Epithelial cell of proximal tubule (primary cell): Measurements from ENCODE around the gene CLMP. TPM values are rescaled to one million over a fixed set of nuclear protein-coding genes. Genes with fewer than 3 reads are reported as not detected.

ENCODE experiments used
- DNase-seq: peaks from one replicate; pipeline ENCODE4 v3.0.0-alpha.2; 2011; ENCODE audit warnings: low read depth
- H3K4me3 ChIP-seq: 2 replicates; pipeline ENCODE4 v1.5.1; 2011; ENCODE audit warnings: low read depth, mild to moderate bottlenecking, low read length
- total RNA-seq: library from RNA; depleted of rRNA; stranded (reverse); fragments of >200 nt; gene quantifications from 2 replicates; pipeline ENCODE4 v1.2.3, GENCODE V29; 2015
- TF ChIP-seq, protein P1 (sequence below): conservative IDR thresholded peaks from 2 replicates; pipeline ENCODE4 v1.5.1; 2012; ENCODE audit warnings: low read depth, mild to moderate bottlenecking, low read length

The CLMP gene
- total RNA-seq, 1 donor from 2014 or later, result 19.0 TPM

DNA sequence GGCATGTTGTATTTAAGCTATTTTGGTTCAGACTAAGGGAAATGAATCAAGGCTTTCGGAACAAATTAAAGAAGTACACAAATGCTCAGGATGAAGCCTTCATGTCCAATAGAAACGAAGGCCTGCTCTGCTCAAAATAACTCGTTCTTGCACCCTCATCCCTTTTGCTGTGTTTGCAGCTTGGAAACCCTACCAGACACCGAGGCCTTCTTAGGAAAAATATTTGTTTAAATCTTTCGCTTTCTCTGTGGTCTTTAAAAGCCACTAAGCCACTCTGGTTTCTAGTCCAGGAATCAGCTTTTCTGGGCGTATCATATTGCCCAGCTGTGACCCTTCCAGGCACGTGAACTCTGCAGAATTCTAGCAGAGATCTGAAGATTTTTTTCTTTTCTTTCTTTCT is 72.2 kb downstream of the CLMP start:
- no peak overlapping the region for H3K4me3 ChIP-seq
- TF ChIP-seq, protein P1, sequence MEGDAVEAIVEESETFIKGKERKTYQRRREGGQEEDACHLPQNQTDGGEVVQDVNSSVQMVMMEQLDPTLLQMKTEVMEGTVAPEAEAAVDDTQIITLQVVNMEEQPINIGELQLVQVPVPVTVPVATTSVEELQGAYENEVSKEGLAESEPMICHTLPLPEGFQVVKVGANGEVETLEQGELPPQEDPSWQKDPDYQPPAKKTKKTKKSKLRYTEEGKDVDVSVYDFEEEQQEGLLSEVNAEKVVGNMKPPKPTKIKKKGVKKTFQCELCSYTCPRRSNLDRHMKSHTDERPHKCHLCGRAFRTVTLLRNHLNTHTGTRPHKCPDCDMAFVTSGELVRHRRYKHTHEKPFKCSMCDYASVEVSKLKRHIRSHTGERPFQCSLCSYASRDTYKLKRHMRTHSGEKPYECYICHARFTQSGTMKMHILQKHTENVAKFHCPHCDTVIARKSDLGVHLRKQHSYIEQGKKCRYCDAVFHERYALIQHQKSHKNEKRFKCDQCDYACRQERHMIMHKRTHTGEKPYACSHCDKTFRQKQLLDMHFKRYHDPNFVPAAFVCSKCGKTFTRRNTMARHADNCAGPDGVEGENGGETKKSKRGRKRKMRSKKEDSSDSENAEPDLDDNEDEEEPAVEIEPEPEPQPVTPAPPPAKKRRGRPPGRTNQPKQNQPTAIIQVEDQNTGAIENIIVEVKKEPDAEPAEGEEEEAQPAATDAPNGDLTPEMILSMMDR, result no peak
- no peak for DNase-seq

DNA sequence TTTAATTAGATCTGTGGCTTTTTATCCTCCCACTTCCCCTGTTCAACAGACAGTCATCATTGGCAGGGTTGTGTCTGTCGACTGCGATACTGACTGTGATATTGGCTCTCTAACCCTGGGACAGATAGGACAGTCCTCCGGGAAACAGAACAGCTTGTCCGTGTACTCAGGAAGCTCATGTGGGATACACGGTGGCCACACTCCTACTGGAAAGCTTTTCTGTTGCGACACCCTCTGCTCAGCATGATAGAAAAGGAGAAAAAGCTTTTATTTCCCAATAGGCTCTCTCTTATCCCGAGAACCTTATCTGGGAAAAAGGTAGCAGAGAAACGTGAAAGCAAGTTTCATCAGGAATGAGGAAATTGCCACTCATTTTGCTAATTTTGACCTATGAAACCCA is 72.7 kb downstream of the CLMP start:
- H3K4me3 ChIP-seq, result no peak overlapping the region
- peak; percentile 15 for DNase-seq
- TF ChIP-seq, protein P1, result no peak

GRCh38 chr11:123116486-123116885 is 78.6 kb downstream of the CLMP start:
- no peak for DNase-seq
- TF ChIP-seq, protein P1, result no peak
- no peak overlapping the region for H3K4me3 ChIP-seq

- no peak for DNase-seq
- TF ChIP-seq, protein P1, result peak; percentile 83
- H3K4me3 ChIP-seq, result no peak overlapping the region
These were observed 83.6 kb downstream of the CLMP start for GRCh38 chr11:123111465-123111864.

- TF ChIP-seq, protein P1, result no peak
- no peak overlapping the region for H3K4me3 ChIP-seq
- no peak for DNase-seq
These were observed 84.7 kb downstream of the CLMP start for GRCh38 chr11:123110397-123110796.

DNA sequence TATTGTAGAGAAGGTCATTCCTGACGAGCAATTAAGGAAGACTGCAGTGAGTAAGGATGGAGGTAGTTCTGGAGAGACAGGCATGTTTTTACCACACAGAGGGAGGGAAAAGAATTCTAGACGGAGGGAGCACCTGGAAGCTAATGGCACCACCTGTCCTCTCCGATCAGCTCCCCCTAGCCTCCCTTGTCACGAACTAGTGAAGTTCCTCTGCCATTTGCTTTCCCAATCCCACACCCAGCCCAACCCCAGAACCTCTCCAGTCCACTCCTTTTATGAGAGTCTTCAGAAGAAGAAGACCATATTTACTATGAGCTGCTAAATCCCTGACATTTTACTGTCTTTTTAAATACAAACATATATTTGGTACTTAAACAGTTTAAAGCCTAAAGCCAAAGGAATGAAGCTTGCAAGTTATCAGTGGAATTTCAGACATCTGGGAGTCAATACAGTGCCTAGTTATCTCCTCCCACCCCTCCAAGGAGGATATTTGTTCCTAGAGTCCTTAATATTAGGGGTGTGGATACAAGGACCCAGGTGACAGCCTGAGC is 87.0 kb downstream of the CLMP start:
- no peak overlapping the region for H3K4me3 ChIP-seq
- TF ChIP-seq, protein P1, result no peak
- no peak for DNase-seq

DNA sequence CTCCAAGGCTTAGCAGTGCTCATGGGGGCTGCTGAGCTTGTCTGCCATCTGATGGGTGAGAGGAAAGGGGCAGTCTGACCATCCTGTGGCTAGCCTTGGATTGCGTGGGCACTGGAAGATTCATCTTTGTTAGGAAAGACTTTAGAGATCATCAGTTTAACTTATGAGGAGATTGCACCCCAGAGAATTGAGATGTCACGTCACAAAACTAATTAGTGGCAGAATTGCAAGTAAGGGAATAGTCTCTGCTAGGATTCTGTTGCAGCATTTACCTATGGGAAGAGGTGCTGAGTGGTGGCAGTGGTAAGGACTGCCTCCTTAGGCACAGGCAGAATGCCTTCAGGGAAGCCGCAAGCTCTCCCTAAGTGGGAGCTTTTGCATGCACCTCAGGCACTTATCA is 90.4 kb downstream of the CLMP start:
- TF ChIP-seq, protein P1, result no peak
- H3K4me3 ChIP-seq, result no peak overlapping the region
- DNase-seq, result no peak
